A549 (cell line): ENCODE data around the gene TMEM163. TPM values are rescaled to one million over a fixed set of nuclear protein-coding genes. Genes with fewer than 3 reads are reported as not detected.
A peak's percentile ranks its signal among the peaks of the same experiment; 100 is the strongest.

Source experiments
- ATAC-seq, 2 experiments: fragments of 200-7000 bp in 1 of 2; fragments of >200 bp in 1 of 2; cut with Nextera tagmentation in 1 of 2; cut with Tn5 transposase in 1 of 2; 3 replicates each; pipeline versions ENCODE4 v1.8.0 to v1.9.1; 2018 to 2020; ENCODE audit warnings: mild to moderate bottlenecking in 1 of 2, moderate library complexity in 1 of 2
- CTCF ChIA-PET: fragments of 300-600 bp; sonication (Branson Sonifier 250); formaldehyde crosslinking; extraction: SDS; loops from one replicate; lab custom pipeline; 2021; ENCODE audit warnings: antibody characterized with exemption, inconsistent platforms; lab: Yijun Ruan, JAX
- POLR2A ChIA-PET: fragments of 350-600 bp; formaldehyde crosslinking; extraction: SDS; loops from one replicate; lab custom pipeline; 2021; ENCODE audit warnings: antibody characterized with exemption, inconsistent platforms; lab: Yijun Ruan, JAX
- DNase-seq, 2 experiments: peaks; one replicate each; pipeline versions ENCODE4 v3.0.0 to v3.0.0-alpha.2; 2011 to 2016; ENCODE audit warnings: low read depth in 1 of 2, low spot score in 1 of 2
- FAIRE-seq: peaks from 2 replicates; lab custom pipeline; 2011; peaks lifted over from hg19 to GRCh38; lab: Jason Lieb, UNC
- H3K27ac ChIP-seq, 2 experiments: fragments of >200 bp; sonication (Bioruptor Twin); formaldehyde crosslinking; 3 replicates each; pipeline ENCODE4 v1.5.1; 2016 to 2017
- H3K4me1 ChIP-seq: fragments of >200 bp; sonication (Bioruptor Twin); formaldehyde crosslinking; 3 replicates; pipeline ENCODE4 v1.6.1; 2016
- H3K4me2 ChIP-seq: fragments of >200 bp; sonication (Bioruptor Twin); formaldehyde crosslinking; 3 replicates; pipeline ENCODE4 v1.6.1; 2016
- H3K4me3 ChIP-seq: fragments of >200 bp; sonication (Bioruptor Twin); formaldehyde crosslinking; 3 replicates; pipeline ENCODE4 v1.5.1; 2016
- H3K9me3 ChIP-seq: fragments of >200 bp; sonication (Bioruptor Twin); formaldehyde crosslinking; 3 replicates; pipeline ENCODE4 v1.6.1; 2016
- CBX8 ChIP-seq: fragments of 200-600 bp; sonication (generic); IDR thresholded peaks from 2 replicates; pipeline ENCODE4 v1.6.1; 2016
- CHD4 ChIP-seq: fragments of 200-600 bp; sonication (generic); IDR thresholded peaks from 2 replicates; pipeline ENCODE4 v1.6.1; 2016; ENCODE audit warnings: antibody characterized with exemption, mild to moderate bottlenecking, borderline replicate concordance
- ESRRA ChIP-seq: fragments of 150-350 bp; IDR thresholded peaks from 2 replicates; pipeline ENCODE4 v1.6.1; 2014; ENCODE audit warnings: mild to moderate bottlenecking, low read length, borderline replicate concordance
- FOSB ChIP-seq: fragments of 250-450 bp; sonication (Bioruptor Pico); IDR thresholded peaks from 2 replicates; pipeline ENCODE4 v1.5.0; 2020; ENCODE audit warnings: mild to moderate bottlenecking, moderate library complexity
- HEYL ChIP-seq: fragments of 250-450 bp; sonication (Bioruptor Pico); IDR thresholded peaks from 2 replicates; pipeline ENCODE4 v1.8.0; 2021; ENCODE audit warnings: mild to moderate bottlenecking, moderate library complexity
- HOXA7 ChIP-seq: fragments of 250-450 bp; sonication (Bioruptor Pico); IDR thresholded peaks from 2 replicates; pipeline ENCODE4 v1.5.0; 2020; ENCODE audit warnings: mild to moderate bottlenecking, moderate library complexity
- HOXB13 ChIP-seq: fragments of 250-450 bp; sonication (Bioruptor Pico); IDR thresholded peaks from 2 replicates; pipeline ENCODE4 v1.5.0; 2020; ENCODE audit warnings: low read depth, mild to moderate bottlenecking, moderate library complexity
- HOXB5 ChIP-seq: fragments of 250-450 bp; sonication (Bioruptor Pico); IDR thresholded peaks from 2 replicates; pipeline ENCODE4 v1.5.0; 2020; ENCODE audit warnings: mild to moderate bottlenecking, moderate library complexity
- MAFK ChIP-seq: fragments of 450-650 bp; IDR thresholded peaks from 2 replicates; pipeline ENCODE4 v1.6.1; 2014; ENCODE audit not compliant: partially characterized antibody
- MYC ChIP-seq: IDR thresholded peaks from 2 replicates; pipeline ENCODE4 v1.6.1; 2012; ENCODE audit warnings: mild to moderate bottlenecking, inconsistent platforms, low read length, improper control_type of control experiment, borderline replicate concordance
- PHF8 ChIP-seq: fragments of 200-600 bp; sonication (generic); IDR thresholded peaks from 2 replicates; pipeline ENCODE4 v1.6.1; 2016; ENCODE audit warnings: low read depth, mild to moderate bottlenecking, antibody characterized with exemption, moderate library complexity, borderline replicate concordance
- POLR2A ChIP-seq: IDR thresholded peaks from 2 replicates; pipeline ENCODE4 v1.6.1; 2012; ENCODE audit warnings: mild to moderate bottlenecking, low read length
- RAD21 ChIP-seq, 2 experiments: fragments of >200 bp in 1 of 2; sonication (Bioruptor Twin) in 1 of 2; formaldehyde crosslinking in 1 of 2; IDR thresholded peaks in 1 of 2; conservative IDR thresholded peaks in 1 of 2; 2 replicates in 1 of 2; 3 replicates in 1 of 2; pipeline ENCODE4 v1.6.1; 2012 to 2018; ENCODE audit warnings: inconsistent platforms in 1 of 2
- RCOR1 ChIP-seq: fragments of 150-350 bp; IDR thresholded peaks from 2 replicates; pipeline ENCODE4 v1.6.1; 2014; ENCODE audit warnings: antibody characterized with exemption, low read length, low read depth
- RNF2 ChIP-seq: fragments of 200-600 bp; sonication (generic); IDR thresholded peaks from 2 replicates; pipeline ENCODE4 v1.6.1; 2016; ENCODE audit warnings: low read depth, mild to moderate bottlenecking, antibody characterized with exemption, moderate library complexity, borderline replicate concordance
- SREBF2 ChIP-seq: fragments of 450-650 bp; IDR thresholded peaks from 2 replicates; pipeline ENCODE4 v1.6.1; 2014; ENCODE audit warnings: mild to moderate bottlenecking, moderate library complexity
- TFCP2L1 ChIP-seq: fragments of 250-450 bp; sonication (Bioruptor Pico); IDR thresholded peaks from 2 replicates; pipeline ENCODE4 v1.5.0; 2021; ENCODE audit warnings: mild to moderate bottlenecking
- TP53 ChIP-seq: fragments of 250-450 bp; sonication (Bioruptor Pico); IDR thresholded peaks from 2 replicates; pipeline ENCODE4 v1.5.0; 2021; ENCODE audit warnings: mild to moderate bottlenecking, moderate library complexity
- ZFP36 ChIP-seq: fragments of 450-650 bp; IDR thresholded peaks from 2 replicates; pipeline ENCODE4 v1.6.1; 2014; ENCODE audit warnings: borderline replicate concordance; ENCODE audit not compliant: partially characterized antibody
- ZNF302 ChIP-seq: fragments of 250-450 bp; sonication (Bioruptor Pico); IDR thresholded peaks from 2 replicates; pipeline ENCODE4 v1.9.0; 2021; ENCODE audit warnings: inconsistent platforms, mild to moderate bottlenecking, moderate library complexity
- WGBS: methylation state at CpG from one replicate; pipeline ENCODE4 v1.1.6; 2017; ENCODE audit errors: missing lambda C conversion rate; 5-methylcytosine and 5-hydroxymethylcytosine counted together
- polyA plus RNA-seq, 4 experiments: library from polyadenylated mRNA; depleted of rRNA in 3 of 4; stranded (reverse); fragments of >200 nt; fragmentation: RNase III in 1 of 4; extraction: RNeasy Plus Mini Kit Qiagen cat#74134 plus additional on column Dnase treatment in 1 of 4; gene quantifications; 2 replicates in 3 of 4; 3 replicates in 1 of 4; pipeline ENCODE4 v1.2.3, GENCODE V29; 2011 to 2017
- TF ChIP-seq, protein P1 (sequence below): IDR thresholded peaks from 2 replicates; pipeline ENCODE4 v1.6.1; 2012
- TF ChIP-seq, protein P2 (sequence below): fragments of >200 bp; sonication (Bioruptor Twin); formaldehyde crosslinking; IDR thresholded peaks from 3 replicates; pipeline ENCODE4 v1.6.1; 2016
- TF ChIP-seq, protein P3 (sequence below): fragments of 250-450 bp; sonication (Bioruptor Pico); IDR thresholded peaks from 2 replicates; pipeline ENCODE4 v1.5.0; 2020; ENCODE audit warnings: low read depth, mild to moderate bottlenecking, moderate library complexity
- TF ChIP-seq, protein P4 (sequence below): IDR thresholded peaks from 2 replicates; pipeline ENCODE4 v1.6.1; 2012; ENCODE audit warnings: low read depth, borderline replicate concordance
- TF ChIP-seq, protein P5 (sequence below): IDR thresholded peaks from 2 replicates; pipeline ENCODE4 v1.6.1; 2012

Gene TMEM163
- polyA plus RNA-seq, 2 of the 4 experiments (the other 2 are of a cell fraction): not detected

DNA sequence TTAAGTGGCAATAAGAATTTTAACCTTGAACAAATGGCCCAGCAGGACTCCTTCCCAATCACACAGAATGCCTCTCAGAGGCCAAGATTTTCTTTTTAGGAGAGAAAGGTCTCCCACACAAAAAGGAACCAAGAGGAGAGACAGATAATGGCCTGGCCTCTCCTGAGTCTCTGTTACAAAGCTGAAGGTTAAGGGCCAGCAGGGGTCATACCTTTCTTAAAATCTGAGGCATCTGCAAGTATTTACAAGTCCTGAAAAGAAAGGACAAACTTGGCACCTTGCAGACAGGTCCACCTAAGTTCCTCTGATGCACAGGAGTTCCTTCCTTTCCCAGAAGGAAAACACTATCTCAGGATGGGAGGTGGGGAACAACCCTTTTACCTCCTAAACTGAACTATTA is 142.3 kb downstream of the TMEM163 start:
- DNase-seq: no peak
- H3K4me3 ChIP-seq: no peak overlapping the region
- TF ChIP-seq POLR2A (no peak), MAFK (no peak), RCOR1 (no peak), HOXA7 (CRISPR knock-in tag) (no peak)
- TF ChIP-seq, protein P1, sequence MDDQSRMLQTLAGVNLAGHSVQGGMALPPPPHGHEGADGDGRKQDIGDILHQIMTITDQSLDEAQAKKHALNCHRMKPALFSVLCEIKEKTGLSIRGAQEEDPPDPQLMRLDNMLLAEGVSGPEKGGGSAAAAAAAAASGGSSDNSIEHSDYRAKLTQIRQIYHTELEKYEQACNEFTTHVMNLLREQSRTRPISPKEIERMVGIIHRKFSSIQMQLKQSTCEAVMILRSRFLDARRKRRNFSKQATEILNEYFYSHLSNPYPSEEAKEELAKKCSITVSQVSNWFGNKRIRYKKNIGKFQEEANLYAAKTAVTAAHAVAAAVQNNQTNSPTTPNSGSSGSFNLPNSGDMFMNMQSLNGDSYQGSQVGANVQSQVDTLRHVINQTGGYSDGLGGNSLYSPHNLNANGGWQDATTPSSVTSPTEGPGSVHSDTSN: no peak
- TF ChIP-seq, protein P2, sequence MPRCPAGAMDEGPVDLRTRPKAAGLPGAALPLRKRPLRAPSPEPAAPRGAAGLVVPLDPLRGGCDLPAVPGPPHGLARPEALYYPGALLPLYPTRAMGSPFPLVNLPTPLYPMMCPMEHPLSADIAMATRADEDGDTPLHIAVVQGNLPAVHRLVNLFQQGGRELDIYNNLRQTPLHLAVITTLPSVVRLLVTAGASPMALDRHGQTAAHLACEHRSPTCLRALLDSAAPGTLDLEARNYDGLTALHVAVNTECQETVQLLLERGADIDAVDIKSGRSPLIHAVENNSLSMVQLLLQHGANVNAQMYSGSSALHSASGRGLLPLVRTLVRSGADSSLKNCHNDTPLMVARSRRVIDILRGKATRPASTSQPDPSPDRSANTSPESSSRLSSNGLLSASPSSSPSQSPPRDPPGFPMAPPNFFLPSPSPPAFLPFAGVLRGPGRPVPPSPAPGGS: no peak
- TF ChIP-seq, protein P3, sequence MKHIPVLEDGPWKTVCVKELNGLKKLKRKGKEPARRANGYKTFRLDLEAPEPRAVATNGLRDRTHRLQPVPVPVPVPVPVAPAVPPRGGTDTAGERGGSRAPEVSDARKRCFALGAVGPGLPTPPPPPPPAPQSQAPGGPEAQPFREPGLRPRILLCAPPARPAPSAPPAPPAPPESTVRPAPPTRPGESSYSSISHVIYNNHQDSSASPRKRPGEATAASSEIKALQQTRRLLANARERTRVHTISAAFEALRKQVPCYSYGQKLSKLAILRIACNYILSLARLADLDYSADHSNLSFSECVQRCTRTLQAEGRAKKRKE (CRISPR knock-in tag): no peak
- TF ChIP-seq, protein P4, sequence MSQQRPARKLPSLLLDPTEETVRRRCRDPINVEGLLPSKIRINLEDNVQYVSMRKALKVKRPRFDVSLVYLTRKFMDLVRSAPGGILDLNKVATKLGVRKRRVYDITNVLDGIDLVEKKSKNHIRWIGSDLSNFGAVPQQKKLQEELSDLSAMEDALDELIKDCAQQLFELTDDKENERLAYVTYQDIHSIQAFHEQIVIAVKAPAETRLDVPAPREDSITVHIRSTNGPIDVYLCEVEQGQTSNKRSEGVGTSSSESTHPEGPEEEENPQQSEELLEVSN: no peak
- TF ChIP-seq, all 56 proteins: peak for 0
- Histone ChIP-seq H3K4me1 (no peaks in the 10 kb centered on the region), H3K4me2 (no peak overlapping the region), H3K9me3 (no peaks in the 10 kb centered on the region), H3K27ac (no peak overlapping the region)
- ChIA-PET CTCF (no interaction called here), POLR2A (no interaction called here)
- ATAC-seq (0 out of 6 replicates have a peak, but pooled peaks of 1 of the 2 experiments have one; percentile 19), FAIRE-seq (no peak)

GRCh38 chr2:134575888-134576287 is 142.9 kb downstream of the TMEM163 start:
- no peaks in the 10 kb centered on the region for H3K4me1 ChIP-seq
- no peak overlapping the region for H3K27ac ChIP-seq
- POLR2A ChIA-PET: no interaction called here
- FAIRE-seq (no peak), ATAC-seq (no peak), DNase-seq (no peak)
- no peak overlapping the region for H3K4me3 ChIP-seq
- TF ChIP-seq, protein P5, sequence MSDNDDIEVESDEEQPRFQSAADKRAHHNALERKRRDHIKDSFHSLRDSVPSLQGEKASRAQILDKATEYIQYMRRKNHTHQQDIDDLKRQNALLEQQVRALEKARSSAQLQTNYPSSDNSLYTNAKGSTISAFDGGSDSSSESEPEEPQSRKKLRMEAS: no peak
- TF ChIP-seq HOXB5 (no peak), CBX8 (no peak), TP53 (no peak), FOSB (CRISPR knock-in tag) (no peak), HEYL (CRISPR knock-in tag) (no peak), CHD4 (no peak), HOXB13 (no peak), TFCP2L1 (CRISPR knock-in tag) (no peak)
- WGBS: 29% methylated on average over 5 of the region's 5 CpGs
- no peak overlapping the region for H3K4me2 ChIP-seq
- H3K9me3 ChIP-seq: no peaks in the 10 kb centered on the region
- CTCF ChIA-PET: no interaction called here

DNA sequence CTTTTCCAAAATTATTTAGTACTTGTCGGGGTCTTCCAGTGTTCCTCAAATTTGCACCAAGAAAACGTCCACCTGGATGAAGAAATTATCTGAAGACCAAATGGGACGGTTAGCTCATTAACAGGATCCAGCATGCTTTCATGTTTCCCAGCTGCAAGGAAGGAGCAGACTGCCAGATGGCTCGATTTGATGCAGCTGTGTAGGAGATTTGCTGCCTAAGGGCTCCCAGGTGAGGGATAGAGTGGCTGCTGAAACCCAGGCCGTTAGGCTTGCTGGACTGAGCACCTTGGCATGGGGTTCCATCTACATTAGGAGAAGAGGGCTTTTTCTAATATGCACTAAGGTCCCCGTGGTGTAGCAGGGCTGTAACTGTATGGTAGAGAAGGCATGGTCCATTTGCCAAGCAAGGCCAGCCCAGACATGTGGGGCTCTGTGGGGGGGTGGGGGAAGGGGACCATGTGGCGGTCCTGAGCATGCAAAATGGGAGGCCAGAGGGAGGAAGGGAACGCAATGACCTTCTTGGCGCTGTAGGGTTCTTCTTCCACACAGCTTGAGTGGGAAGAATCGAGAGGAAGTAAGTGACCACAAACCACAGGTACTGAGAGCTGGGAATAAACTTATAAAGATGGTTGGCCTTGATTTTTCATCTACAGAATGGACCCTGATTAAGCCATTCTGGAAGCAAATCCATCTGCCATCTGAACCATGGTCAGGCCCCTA is 144.0 kb downstream of the TMEM163 start:
- WGBS: 12% methylated on average over 10 of the region's 10 CpGs
- H3K4me1 ChIP-seq: no peaks in the 10 kb centered on the region
- FAIRE-seq: no peak
- CTCF ChIA-PET: no interaction called here
- H3K9me3 ChIP-seq: no peaks in the 10 kb centered on the region
- ATAC-seq: no peak
- H3K4me3 ChIP-seq: no peak overlapping the region
- TF ChIP-seq TP53: no peak
- DNase-seq: no peak
- POLR2A ChIA-PET: no interaction called here
- no peak overlapping the region for H3K27ac ChIP-seq
- no peak overlapping the region for H3K4me2 ChIP-seq

DNA sequence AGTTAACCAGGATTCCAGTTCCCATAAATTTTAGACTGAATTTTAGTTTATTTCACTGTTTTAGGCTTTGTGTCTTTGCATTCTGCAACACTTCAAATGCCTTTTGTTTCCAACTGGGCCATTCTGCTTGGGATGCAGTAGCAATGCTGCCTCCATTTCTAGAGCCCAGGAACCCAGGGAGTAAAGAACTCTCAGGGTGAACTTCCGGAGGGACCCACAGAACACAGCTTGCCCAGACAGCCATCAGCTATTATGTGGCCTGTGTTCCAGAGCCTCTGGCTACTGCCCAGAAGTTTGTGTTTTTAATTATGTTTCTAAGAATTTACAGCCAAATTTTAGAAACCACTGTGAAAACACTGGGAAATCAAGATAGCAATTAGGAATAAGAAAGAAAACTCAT is 145.1 kb downstream of the TMEM163 start:
- ATAC-seq: no peak
- no peak overlapping the region for H3K27ac ChIP-seq
- TF ChIP-seq POLR2A (no peak), SREBF2 (no peak), MYC (no peak), PHF8 (no peak), ZFP36 (no peak), ESRRA (no peak), RNF2 (no peak), HOXB13 (no peak), ZNF302 (CRISPR knock-in tag) (no peak), RAD21 (conservative IDR thresholded peaks at IDR 0.05 in 1 of 2, IDR thresholded peaks at IDR 0.05 in 1 of 2) (no peak)
- no peaks in the 10 kb centered on the region for H3K9me3 ChIP-seq
- ChIA-PET CTCF (no interaction called here), POLR2A (no interaction called here)
- FAIRE-seq: no peak
- 86% methylated on average over 1 of the region's 1 CpG for WGBS
- no peaks in the 10 kb centered on the region for H3K4me1 ChIP-seq
- H3K4me3 ChIP-seq: no peak overlapping the region
- no peak overlapping the region for H3K4me2 ChIP-seq
- DNase-seq: no peak
